Measurements from ENCODE around the gene MRFAP1L1. TPM values are rescaled to one million over a fixed set of nuclear protein-coding genes. Genes with fewer than 3 reads are reported as not detected.
A peak's percentile ranks its signal among the peaks of the same experiment; 100 is the strongest.

MRFAP1L1 gene
- total and polyA plus RNA-seq, 2 donors from 2014 or later: 57.1 to 69.1 TPM

- no peak for TF ChIP-seq CTCF (IDR thresholded peaks at IDR 0.05; ENCODE audit: borderline replicate concordance, extremely low read depth, insufficient read depth)
- Histone ChIP-seq H3K36me3 (ENCODE audit: control insufficient read depth in 2 of 3, insufficient read depth in 3 of 3, low read length in 3 of 3) (no peaks in the 10 kb centered on the region), H3K4me1 (ENCODE audit: control insufficient read depth in 2 of 3, insufficient read depth in 2 of 3, low read depth in 1 of 3, low read length in 3 of 3) (peaks cover 0 to 13% (median 12%) of the 10 kb centered on the region in 3 donors), H3K27ac (ENCODE audit: low read depth in 2 of 2, low read length in 2 of 2) (no peak overlapping the region), H3K9me3 (ENCODE audit: control insufficient read depth in 2 of 3, insufficient read depth in 1 of 3, low read length in 3 of 3) (no peaks in the 10 kb centered on the region), H3K9ac (ENCODE audit: low read length in 3 of 3) (no peak overlapping the region), H3K4me3 (ENCODE audit: low read length in 3 of 3) (no peak overlapping the region), H3K27me3 (ENCODE audit: control insufficient read depth, insufficient read depth, low read length) (no peaks in the 10 kb centered on the region)
- intact Hi-C loops (cut with DNase I): loop anchor here (10.0 kb wide), 1 partner anchor 364 kb away; no protein-coding TSS in a partner anchor
- DNase-seq (no peak), FAIRE-seq (no peak)
Observed at GRCh38 chr4:6710996-6711395, 1.3 kb upstream of the MRFAP1L1 start.

- FAIRE-seq: no peak
- DNase-seq: no peak
Observed at GRCh38 chr4:6710282-6710681, 617 bp upstream of the MRFAP1L1 start.

GRCh38 chr4:6706173-6706572 lies 3.5 kb downstream of the MRFAP1L1 start:
- no peak for TF ChIP-seq CTCF (IDR thresholded peaks at IDR 0.05; ENCODE audit: borderline replicate concordance, extremely low read depth, insufficient read depth)
- Histone ChIP-seq H3K4me1 (ENCODE audit: control insufficient read depth in 2 of 3, insufficient read depth in 2 of 3, low read depth in 1 of 3, low read length in 3 of 3) (peaks cover 0 to 13% (median 9%) of the 10 kb centered on the region in 3 donors), H3K27me3 (ENCODE audit: control insufficient read depth, insufficient read depth, low read length) (no peaks in the 10 kb centered on the region), H3K9me3 (ENCODE audit: control insufficient read depth in 2 of 3, insufficient read depth in 1 of 3, low read length in 3 of 3) (no peaks in the 10 kb centered on the region), H3K36me3 (ENCODE audit: control insufficient read depth in 2 of 3, insufficient read depth in 3 of 3, low read length in 3 of 3) (peaks cover 5 to 7% (median 7%) of the 10 kb centered on the region in 3 donors), H3K4me3 (ENCODE audit: low read length in 3 of 3) (no peak overlapping the region), H3K9ac (ENCODE audit: low read length in 3 of 3) (no peak overlapping the region), H3K27ac (ENCODE audit: low read depth in 2 of 2, low read length in 2 of 2) (no peak overlapping the region)
- no peak for FAIRE-seq
- intact Hi-C loops (cut with DNase I): no loop called here
- DNase-seq: no peak

More at GRCh38 chr4:6710282-6710681, 617 bp upstream of the MRFAP1L1 start:
- peak overlapping the region; percentile 40 to 61 (median 44) for H3K9ac ChIP-seq (ENCODE audit: low read length in 3 of 3)
- intact Hi-C loops (cut with DNase I): loop anchor here (10.0 kb wide), 1 partner anchor 365 kb away; no protein-coding TSS in a partner anchor
- H3K4me3 ChIP-seq (ENCODE audit: low read length in 3 of 3): peak overlapping the region; percentile 64 to 93 (median 88)
- peaks cover 0 to under 1% (median 0%) of the 10 kb centered on the region in 3 donors for H3K36me3 ChIP-seq (ENCODE audit: control insufficient read depth in 2 of 3, insufficient read depth in 3 of 3, low read length in 3 of 3)
- H3K27ac ChIP-seq (ENCODE audit: low read depth in 2 of 2, low read length in 2 of 2): peak overlapping the region in 1 of 2 donors; percentile 49
- no peak for TF ChIP-seq CTCF (IDR thresholded peaks at IDR 0.05; ENCODE audit: borderline replicate concordance, extremely low read depth, insufficient read depth)
- peaks cover 0 to 10% (median 9%) of the 10 kb centered on the region in 3 donors for H3K4me1 ChIP-seq (ENCODE audit: control insufficient read depth in 2 of 3, insufficient read depth in 2 of 3, low read depth in 1 of 3, low read length in 3 of 3)
- no peaks in the 10 kb centered on the region for H3K27me3 ChIP-seq (ENCODE audit: control insufficient read depth, insufficient read depth, low read length)
- H3K9me3 ChIP-seq (ENCODE audit: control insufficient read depth in 2 of 3, insufficient read depth in 1 of 3, low read length in 3 of 3): no peaks in the 10 kb centered on the region

- FAIRE-seq: no peak
Observed at GRCh38 chr4:6705646-6706045, 4.0 kb downstream of the MRFAP1L1 start.

More at GRCh38 chr4:6705646-6706045, 4.0 kb downstream of the MRFAP1L1 start:
- Histone ChIP-seq H3K9me3 (ENCODE audit: control insufficient read depth in 2 of 3, insufficient read depth in 1 of 3, low read length in 3 of 3) (no peaks in the 10 kb centered on the region), H3K36me3 (ENCODE audit: control insufficient read depth in 2 of 3, insufficient read depth in 3 of 3, low read length in 3 of 3) (peaks cover 5 to 7% (median 7%) of the 10 kb centered on the region in 3 donors), H3K4me3 (ENCODE audit: low read length in 3 of 3) (no peak overlapping the region), H3K27me3 (ENCODE audit: control insufficient read depth, insufficient read depth, low read length) (no peaks in the 10 kb centered on the region), H3K4me1 (ENCODE audit: control insufficient read depth in 2 of 3, insufficient read depth in 2 of 3, low read depth in 1 of 3, low read length in 3 of 3) (peaks cover 0 to 13% (median 9%) of the 10 kb centered on the region in 3 donors), H3K9ac (ENCODE audit: low read length in 3 of 3) (no peak overlapping the region), H3K27ac (ENCODE audit: low read depth in 2 of 2, low read length in 2 of 2) (no peak overlapping the region)
- no peak for TF ChIP-seq CTCF (IDR thresholded peaks at IDR 0.05; ENCODE audit: borderline replicate concordance, extremely low read depth, insufficient read depth)
- intact Hi-C loops (cut with DNase I): no loop called here
- no peak for DNase-seq

All from kidney (tissue), 14 donors.